GM19395 (cell line): ENCODE data around the gene TPK1.
"Not testable (repeated sequence)": the region's sequence is repeated elsewhere in the genome, so short reads cannot be mapped to it uniquely, and the experiment has no call there.

Experiments used
- ATAC-seq: cut with Tn5 transposase; IDR thresholded peaks from one replicate; pipeline ENCODE4 v1.9.1; 2021; ENCODE audit warnings: mild to moderate bottlenecking, moderate library complexity; ENCODE audit not compliant: unreplicated experiment

TPK1 gene

DNA sequence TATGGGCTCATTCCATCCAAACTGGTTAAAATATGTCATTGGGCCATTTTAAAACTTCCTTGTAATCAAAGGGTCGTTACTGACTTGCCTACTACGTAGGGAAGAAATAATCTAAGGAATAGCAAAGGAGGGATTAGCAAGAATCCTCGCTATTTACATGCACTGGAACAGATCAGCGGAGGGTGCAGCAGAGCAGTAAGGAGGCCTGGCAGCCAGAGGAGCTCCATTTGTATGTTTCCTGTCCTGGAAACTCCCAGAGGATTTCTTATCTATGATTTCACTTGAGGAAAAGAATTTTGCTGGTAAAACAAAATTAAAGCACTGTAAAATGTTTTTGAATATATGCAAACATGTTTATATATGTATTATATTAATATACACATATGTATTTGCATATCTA, 107.3 kb downstream of the TPK1 start:
- ATAC-seq: no peak

- not testable (repeated sequence) for ATAC-seq
These were observed 109.0 kb downstream of the TPK1 start for GRCh38 chr7:144726840-144727239.

GRCh38 chr7:144725070-144725469, 110.8 kb downstream of the TPK1 start:
- peak; percentile 100 for ATAC-seq

DNA sequence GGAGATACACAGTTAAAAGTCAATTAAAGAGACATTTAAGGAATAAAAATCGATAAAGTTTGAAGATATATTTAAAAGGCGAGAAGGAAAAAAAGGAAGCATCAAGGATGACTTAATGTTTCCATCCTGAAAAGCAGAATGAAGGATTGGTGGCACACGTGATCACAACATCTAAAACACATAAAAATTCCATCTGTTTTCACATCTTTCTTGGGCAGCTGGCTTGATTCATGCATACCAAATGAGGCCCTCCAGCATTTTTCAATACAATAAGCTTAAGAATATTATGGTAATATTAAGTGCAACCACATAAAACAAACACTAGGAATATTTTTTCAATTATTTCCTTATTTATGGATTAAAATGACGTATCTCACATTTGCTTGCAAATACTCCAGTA, 112.6 kb downstream of the TPK1 start:
- no peak for ATAC-seq

- ATAC-seq: no peak
These were observed 115.1 kb downstream of the TPK1 start for GRCh38 chr7:144720710-144721109.

DNA sequence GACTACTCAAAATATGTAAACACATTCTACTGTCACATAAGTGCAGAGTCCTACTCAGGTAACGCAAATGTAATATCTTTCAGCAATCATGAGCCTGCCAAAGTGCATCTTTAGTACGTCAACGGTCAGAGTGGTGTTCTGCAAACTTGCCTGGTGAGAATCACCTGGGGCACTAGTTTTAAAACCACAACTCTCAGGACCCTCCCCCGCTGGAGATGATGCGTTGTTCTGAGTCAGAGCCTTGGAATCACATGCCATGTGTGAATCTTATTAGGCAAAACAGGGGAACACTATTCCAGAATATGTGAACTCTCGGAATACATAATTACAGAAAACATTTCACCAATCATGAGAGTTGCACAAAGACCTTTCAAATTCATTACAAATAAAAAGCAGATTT, 115.7 kb downstream of the TPK1 start:
- ATAC-seq: no peak

- ATAC-seq: no peak
These were observed 118.1 kb downstream of the TPK1 start for GRCh38 chr7:144717720-144718119.

- peak; percentile 63 for ATAC-seq
These were observed 122.0 kb downstream of the TPK1 start for GRCh38 chr7:144713850-144714249.

DNA sequence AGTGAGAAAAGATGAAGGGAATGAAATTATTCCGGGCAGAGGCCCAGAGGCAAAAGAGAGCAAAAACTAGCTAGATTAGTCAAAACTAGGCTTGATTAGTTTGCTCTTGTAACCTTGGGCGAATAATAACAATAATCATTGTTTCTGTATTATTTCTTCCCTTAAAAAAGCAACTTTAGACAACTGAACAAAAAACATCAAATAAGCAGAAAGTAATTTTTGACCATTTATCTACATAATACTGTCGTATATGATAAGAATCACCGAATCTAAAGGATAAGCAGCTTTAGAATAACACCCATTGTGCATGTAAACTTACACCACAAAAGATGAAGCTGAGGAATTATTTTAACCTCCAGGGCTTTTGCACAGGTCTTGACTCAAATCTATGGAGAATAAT, 125.1 kb downstream of the TPK1 start:
- no peak for ATAC-seq

DNA sequence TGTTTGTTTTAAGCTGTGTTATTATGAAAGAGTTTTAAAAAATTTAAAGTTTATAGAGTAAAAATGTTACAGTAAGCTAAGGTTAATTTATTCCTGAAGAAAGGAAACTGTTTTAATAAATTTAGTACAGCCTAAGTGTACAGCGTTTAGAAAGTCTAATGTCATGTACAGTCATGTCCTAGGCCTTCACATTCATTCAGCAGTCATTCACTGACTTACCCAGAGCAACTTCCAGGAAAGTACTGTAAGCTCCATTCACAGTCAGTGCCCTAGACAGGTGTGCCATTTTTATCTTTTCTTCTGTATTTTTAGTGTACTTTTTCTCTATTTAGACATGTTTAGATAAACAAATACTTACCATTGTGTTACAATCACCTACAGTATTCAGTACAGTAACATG, 126.8 kb downstream of the TPK1 start:
- ATAC-seq: no peak

GRCh38 chr7:144691240-144691639, 144.6 kb downstream of the TPK1 start:
- no peak for ATAC-seq

- no peak for ATAC-seq
These were observed 153.1 kb downstream of the TPK1 start for GRCh38 chr7:144682581-144683280.

GRCh38 chr7:144676492-144676891, 159.4 kb downstream of the TPK1 start:
- no peak for ATAC-seq

DNA sequence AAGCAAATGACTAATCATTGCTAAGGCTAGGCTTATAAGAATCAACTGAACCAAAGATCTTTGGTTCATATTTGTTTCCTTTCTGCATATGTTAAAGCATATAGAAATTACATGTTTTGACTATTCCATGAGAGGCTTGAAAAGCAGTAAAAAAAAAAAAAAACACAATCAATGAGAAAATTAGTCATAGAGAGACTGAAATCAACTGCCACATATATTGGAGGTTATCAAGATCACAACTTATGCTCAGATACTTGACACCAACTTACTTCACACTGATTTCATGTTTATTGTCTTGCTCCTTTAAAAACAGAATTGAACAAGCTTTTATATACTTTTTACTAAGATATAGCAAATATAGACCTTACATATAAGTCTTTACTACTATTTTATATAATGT, 161.3 kb downstream of the TPK1 start:
- no peak for ATAC-seq

- no peak for ATAC-seq
These were observed 163.0 kb downstream of the TPK1 start for GRCh38 chr7:144672869-144673268.

DNA sequence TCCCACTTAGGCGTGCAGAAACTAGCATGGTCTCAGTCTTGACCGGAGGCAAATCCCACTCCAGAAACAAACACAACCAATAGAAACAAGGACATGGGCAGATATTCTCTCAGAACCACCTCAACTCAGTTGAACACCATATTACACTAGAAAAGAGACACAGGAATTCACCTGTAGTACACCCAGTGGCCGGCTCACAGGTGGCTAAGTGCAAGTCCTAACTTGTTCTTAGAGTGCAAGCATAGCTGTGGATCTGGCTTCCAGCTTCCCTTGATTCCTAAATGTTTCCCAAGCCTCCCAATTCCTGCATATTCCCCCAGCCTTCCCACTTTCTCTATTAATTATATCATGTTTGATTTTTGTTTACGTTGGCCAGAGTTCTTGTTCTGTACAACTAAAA, 164.4 kb downstream of the TPK1 start:
- no peak for ATAC-seq

DNA sequence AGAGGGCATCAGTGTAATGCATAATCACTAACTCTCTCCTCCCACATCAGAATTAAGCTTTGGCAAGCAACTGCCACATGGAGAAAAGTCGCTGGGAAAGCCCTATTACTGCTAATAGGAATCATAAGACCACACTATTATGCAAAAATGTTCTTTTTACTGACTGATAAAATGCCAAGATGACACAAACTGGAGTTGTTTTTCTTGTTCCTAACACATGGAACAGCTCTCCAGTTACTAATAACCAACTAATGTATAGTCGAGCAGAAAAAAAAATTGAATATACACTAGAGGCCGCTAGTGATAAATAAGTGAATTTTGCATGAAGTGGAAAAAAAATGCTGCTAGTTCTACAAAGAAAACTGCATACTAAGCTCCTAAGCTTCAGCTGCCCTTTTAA, 165.6 kb downstream of the TPK1 start:
- ATAC-seq: no peak

DNA sequence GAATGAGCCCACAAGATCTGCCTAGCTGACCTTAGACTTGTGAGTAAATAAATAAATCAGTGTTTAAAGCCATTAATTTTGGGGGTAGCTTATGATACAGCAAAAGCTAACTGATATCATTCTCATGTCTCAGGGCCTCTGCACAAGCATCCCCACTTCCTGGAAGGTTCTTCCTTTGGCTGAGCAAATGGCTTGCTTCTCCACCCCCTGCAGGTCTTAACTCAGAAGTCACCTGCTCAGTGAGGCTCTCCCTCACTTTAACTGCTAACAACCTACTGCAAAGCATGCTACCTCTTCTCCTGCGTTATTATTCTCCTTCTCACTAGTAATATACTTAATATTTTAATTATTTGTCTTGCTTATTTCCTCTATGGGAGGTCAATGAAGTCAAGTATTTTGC, 167.3 kb downstream of the TPK1 start:
- no peak for ATAC-seq

GRCh38 chr7:144665689-144666381, 170.0 kb downstream of the TPK1 start:
- ATAC-seq: no peak

DNA sequence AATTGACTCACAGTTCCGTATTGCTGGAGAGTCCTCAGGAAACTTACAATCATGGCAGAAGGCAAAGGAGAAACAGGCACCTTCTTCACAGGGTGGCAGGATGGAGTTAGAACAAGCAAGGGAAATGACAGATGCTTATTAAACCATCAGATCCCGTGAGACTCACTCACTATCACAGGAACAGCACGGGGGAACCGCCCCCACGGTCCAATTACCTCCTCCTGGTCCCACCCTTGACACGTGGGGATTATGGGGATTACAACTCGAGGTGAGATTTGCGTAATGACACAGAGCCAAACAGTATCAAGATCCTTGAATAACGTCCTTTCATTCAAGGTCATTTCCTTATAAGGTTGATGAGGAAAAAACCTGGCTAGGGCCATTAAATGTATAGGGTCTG, 176.6 kb downstream of the TPK1 start:
- ATAC-seq: no peak

- no peak for ATAC-seq
These were observed 178.8 kb downstream of the TPK1 start for GRCh38 chr7:144656965-144657517.

- no peak for ATAC-seq
These were observed 182.4 kb downstream of the TPK1 start for GRCh38 chr7:144653449-144653848.
